Measurements from ENCODE around the gene PLGRKT.

GRCh38 chr9:5352637-5353248 is 85.0 kb downstream of the PLGRKT start:
- no peak for TF ChIP-seq TAF1 (conservative IDR thresholded peaks at IDR 0.05)
- no peak for TF ChIP-seq ATF3 (IDR thresholded peaks at IDR 0.05)
- no peak for TF ChIP-seq CTCF (IDR thresholded peaks at IDR 0.05; ENCODE audit: low read depth, low read length, missing input control)
- no peak for TF ChIP-seq EGR1 (IDR thresholded peaks at IDR 0.05; ENCODE audit: low read depth in 2 of 2)
- no peak for TF ChIP-seq JUND (IDR thresholded peaks at IDR 0.05)
- no peak for TF ChIP-seq NR2F2 (IDR thresholded peaks at IDR 0.05)
- no peak for TF ChIP-seq SP1 (IDR thresholded peaks at IDR 0.05)
- TF ChIP-seq YY1 (IDR thresholded peaks at IDR 0.05): no peak
- TF ChIP-seq REST (IDR thresholded peaks at IDR 0.05): no peak
- no peak for TF ChIP-seq HNF4A (conservative IDR thresholded peaks at IDR 0.05)
- TF ChIP-seq FOXA1 (IDR thresholded peaks at IDR 0.05): no peak
